Mesodermal cell (in vitro differentiated cells): ENCODE data around the gene OR6M1.

Source experiments
- H3K27ac ChIP-seq: 2 replicates; pipeline ENCODE4 v1.7.0; 2013; ENCODE audit warnings: mild to moderate bottlenecking, low read depth, low read length, moderate library complexity; ENCODE audit not compliant: severe bottlenecking
- H3K36me3 ChIP-seq: 2 replicates; pipeline ENCODE4 v1.7.1; 2013; ENCODE audit warnings: mild to moderate bottlenecking, low read length, moderate library complexity; ENCODE audit not compliant: control insufficient read depth, insufficient read depth
- H3K4me1 ChIP-seq: one replicate; pipeline ENCODE4 v1.7.1; 2013; ENCODE audit warnings: mild to moderate bottlenecking, low read length; ENCODE audit not compliant: insufficient read depth, control insufficient read depth, poor library complexity, severe bottlenecking
- H3K4me3 ChIP-seq: 2 replicates; pipeline ENCODE4 v1.7.0; 2013; ENCODE audit warnings: low read length, control low read depth, mild to moderate bottlenecking; ENCODE audit not compliant: insufficient read depth, poor library complexity, severe bottlenecking; ENCODE audit errors: extremely low read depth
- H3K9me3 ChIP-seq: 2 replicates; pipeline ENCODE4 v1.7.1; 2013; ENCODE audit warnings: mild to moderate bottlenecking, low read length, moderate library complexity; ENCODE audit not compliant: control insufficient read depth
- WGBS, 2 experiments: methylation state at CpG; one replicate each; pipeline ENCODE4 v1.1.5; 2013; ENCODE audit warnings: missing lambda C conversion rate in 2 of 2; ENCODE audit not compliant: insufficient coverage in 2 of 2; 5-methylcytosine and 5-hydroxymethylcytosine counted together

Gene OR6M1

DNA sequence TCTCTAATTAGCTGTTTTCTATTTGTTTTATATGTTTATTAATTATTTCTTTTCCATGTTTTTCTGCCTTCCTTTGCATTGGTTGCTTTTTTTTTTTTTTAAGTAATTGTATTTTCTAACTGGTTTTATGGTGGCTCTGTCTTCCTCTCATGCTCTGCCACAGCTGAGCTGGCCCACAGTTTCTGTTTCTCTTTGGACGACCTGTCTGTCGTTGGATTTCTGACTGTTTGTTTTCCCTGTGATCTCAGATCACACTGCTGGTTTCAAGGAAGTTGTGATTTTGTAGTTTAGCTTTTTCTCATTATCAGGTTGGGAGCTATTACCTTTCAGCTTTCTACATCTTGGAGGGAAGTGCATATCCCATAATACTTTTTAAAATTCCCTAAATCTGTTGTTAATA is 15.9 kb upstream of the OR6M1 start:
- no peaks in the 10 kb centered on the region for H3K4me1 ChIP-seq
- no peak overlapping the region for H3K4me3 ChIP-seq
- no peaks in the 10 kb centered on the region for H3K36me3 ChIP-seq
- H3K9me3 ChIP-seq: no peaks in the 10 kb centered on the region
- WGBS, 2 experiments: 60% methylated on average over 1 of the region's 2 CpGs; no CpG with 5 or more reads in 1 of the 2 experiments
- H3K27ac ChIP-seq: peak overlapping the region; percentile 70

GRCh38 chr11:123815122-123815521 is 9.0 kb upstream of the OR6M1 start:
- Histone ChIP-seq H3K9me3 (no peaks in the 10 kb centered on the region), H3K4me1 (no peaks in the 10 kb centered on the region), H3K36me3 (no peaks in the 10 kb centered on the region), H3K27ac (no peak overlapping the region), H3K4me3 (no peak overlapping the region)
- 100% methylated on average over 1 of the region's 5 CpGs; no CpG with 5 or more reads in 1 of the 2 experiments for WGBS, 2 experiments

DNA sequence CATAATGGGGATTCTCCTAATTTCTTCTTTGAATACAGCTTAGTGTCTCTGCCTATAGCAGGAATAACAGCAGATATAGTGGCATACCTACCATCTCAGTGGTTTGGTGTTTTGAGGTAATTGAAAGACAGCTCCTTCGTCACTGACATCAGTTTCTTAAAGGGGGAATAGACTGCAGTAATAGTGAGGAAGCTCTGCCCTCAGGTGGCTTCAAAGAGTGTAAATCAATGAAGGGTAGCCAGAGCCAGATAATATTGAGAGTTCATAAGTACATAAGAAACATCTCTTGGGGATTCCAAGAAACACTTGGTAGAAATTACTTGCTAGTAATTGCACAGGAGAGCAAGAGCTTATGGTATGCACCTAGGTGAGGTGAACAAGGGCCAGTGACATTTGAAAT is 4.4 kb downstream of the OR6M1 start:
- WGBS, 2 experiments: 0% methylated on average over 1 of the region's 1 CpG; no CpG with 5 or more reads in 1 of the 2 experiments
- Histone ChIP-seq H3K4me1 (peaks cover 5% of the 10 kb centered on the region), H3K4me3 (no peak overlapping the region), H3K36me3 (no peaks in the 10 kb centered on the region), H3K27ac (no peak overlapping the region), H3K9me3 (no peaks in the 10 kb centered on the region)

DNA sequence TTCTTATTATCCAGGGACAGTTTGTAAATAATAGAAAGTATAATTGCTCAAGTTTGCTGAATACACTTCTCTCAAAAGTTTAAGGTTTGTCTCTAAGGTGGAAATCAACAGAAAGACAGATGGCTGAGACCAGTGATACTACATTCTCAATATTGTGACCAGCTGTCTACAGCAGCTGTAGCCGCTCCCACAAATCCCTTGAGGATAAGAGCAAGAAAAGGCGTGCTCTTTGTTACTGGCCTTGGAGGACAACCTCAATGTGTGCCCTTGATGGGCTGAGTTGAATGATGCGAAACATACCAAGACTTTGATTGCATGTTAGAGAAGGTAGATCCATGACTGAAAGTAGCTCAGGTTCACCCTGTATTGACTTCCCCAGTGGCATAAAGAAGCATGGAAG is 6.1 kb downstream of the OR6M1 start:
- WGBS, 2 experiments: 91 to 100% methylated on average over 3 of the region's 3 CpGs
- H3K4me1 ChIP-seq: peaks cover 5% of the 10 kb centered on the region
- H3K9me3 ChIP-seq: no peaks in the 10 kb centered on the region
- no peak overlapping the region for H3K4me3 ChIP-seq
- no peak overlapping the region for H3K27ac ChIP-seq
- H3K36me3 ChIP-seq: no peaks in the 10 kb centered on the region

DNA sequence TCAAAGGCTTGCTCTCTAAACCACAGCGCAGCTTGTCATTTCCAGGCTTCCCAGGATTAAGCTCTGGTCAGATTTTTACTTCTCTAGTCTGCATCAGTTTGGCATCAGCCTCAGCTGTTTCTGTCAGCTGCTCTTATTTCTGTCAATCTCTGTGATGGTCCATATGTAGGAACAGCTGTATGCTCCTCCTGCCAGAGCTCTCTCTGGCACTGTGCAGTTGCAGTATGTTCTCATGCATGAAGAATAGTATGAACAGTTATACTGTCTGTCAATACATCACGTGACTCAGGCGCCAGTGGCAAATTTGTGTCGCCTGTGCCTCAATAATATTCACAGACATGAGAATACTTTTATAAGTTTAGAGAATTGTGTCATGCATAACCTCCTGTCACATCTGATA is 6.7 kb downstream of the OR6M1 start:
- H3K27ac ChIP-seq: no peak overlapping the region
- H3K9me3 ChIP-seq: no peaks in the 10 kb centered on the region
- H3K4me1 ChIP-seq: no peaks in the 10 kb centered on the region
- H3K4me3 ChIP-seq: no peak overlapping the region
- WGBS, 2 experiments: 90 to 100% methylated on average over 1 of the region's 4 CpGs
- no peaks in the 10 kb centered on the region for H3K36me3 ChIP-seq

- Histone ChIP-seq H3K27ac (no peak overlapping the region), H3K4me3 (no peak overlapping the region), H3K36me3 (no peaks in the 10 kb centered on the region), H3K9me3 (no peaks in the 10 kb centered on the region), H3K4me1 (no peaks in the 10 kb centered on the region)
- WGBS, 2 experiments: 80 to 82% methylated on average over 1 to 2 of the region's 5 CpGs
These were observed 7.5 kb downstream of the OR6M1 start for GRCh38 chr11:123798513-123799252.

DNA sequence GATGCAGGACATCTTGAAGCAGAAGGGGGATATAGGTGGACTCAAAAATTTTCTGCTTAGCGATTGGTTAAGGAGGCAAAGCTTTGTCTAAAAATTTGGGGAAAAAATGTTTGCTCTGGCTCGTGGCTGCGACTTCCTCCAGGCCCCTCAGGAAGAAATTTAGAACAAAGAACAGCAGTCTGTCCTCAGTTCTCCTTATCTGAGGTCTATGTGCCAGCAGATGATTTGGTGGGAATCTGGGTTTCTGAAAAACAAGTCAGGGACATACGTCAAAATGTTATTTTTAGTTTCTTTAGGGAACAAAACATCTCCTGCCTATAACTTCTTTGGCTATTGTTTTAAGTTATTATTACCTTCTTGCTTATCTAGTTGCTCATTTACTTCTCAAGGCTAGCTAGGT is 8.1 kb downstream of the OR6M1 start:
- no peaks in the 10 kb centered on the region for H3K9me3 ChIP-seq
- no peaks in the 10 kb centered on the region for H3K36me3 ChIP-seq
- H3K27ac ChIP-seq: no peak overlapping the region
- H3K4me1 ChIP-seq: no peaks in the 10 kb centered on the region
- H3K4me3 ChIP-seq: no peak overlapping the region
- WGBS, 2 experiments: 80 to 81% methylated on average over 1 to 3 of the region's 4 CpGs

DNA sequence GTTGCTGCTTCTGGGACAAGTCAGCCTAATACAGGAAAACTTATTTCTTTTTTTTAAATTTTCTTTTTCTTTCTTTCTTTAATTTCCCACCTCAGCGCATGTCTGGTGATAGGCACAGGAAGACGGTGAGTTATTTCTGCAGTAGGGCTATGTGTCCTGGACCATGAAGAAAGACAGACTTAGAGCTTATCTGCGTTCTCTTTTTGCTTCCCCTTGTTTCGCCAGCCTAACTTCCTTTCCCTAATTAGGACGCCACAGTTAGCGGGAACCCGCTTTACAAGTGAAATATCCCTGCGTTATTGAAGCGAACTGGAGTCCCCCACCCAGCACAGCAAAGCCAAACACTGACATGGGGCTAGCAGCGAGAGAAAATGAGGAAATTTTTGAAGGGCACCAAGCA is 8.6 kb downstream of the OR6M1 start:
- 95 to 100% methylated on average over 2 to 8 of the region's 10 CpGs for WGBS, 2 experiments
- Histone ChIP-seq H3K4me3 (no peak overlapping the region), H3K4me1 (no peaks in the 10 kb centered on the region), H3K36me3 (no peaks in the 10 kb centered on the region), H3K27ac (no peak overlapping the region), H3K9me3 (no peaks in the 10 kb centered on the region)

GRCh38 chr11:123797114-123797513 is 9.0 kb downstream of the OR6M1 start:
- no peak overlapping the region for H3K27ac ChIP-seq
- H3K4me1 ChIP-seq: no peaks in the 10 kb centered on the region
- no peak overlapping the region for H3K4me3 ChIP-seq
- H3K36me3 ChIP-seq: no peaks in the 10 kb centered on the region
- 88 to 96% methylated on average over 3 of the region's 4 CpGs for WGBS, 2 experiments
- no peaks in the 10 kb centered on the region for H3K9me3 ChIP-seq

DNA sequence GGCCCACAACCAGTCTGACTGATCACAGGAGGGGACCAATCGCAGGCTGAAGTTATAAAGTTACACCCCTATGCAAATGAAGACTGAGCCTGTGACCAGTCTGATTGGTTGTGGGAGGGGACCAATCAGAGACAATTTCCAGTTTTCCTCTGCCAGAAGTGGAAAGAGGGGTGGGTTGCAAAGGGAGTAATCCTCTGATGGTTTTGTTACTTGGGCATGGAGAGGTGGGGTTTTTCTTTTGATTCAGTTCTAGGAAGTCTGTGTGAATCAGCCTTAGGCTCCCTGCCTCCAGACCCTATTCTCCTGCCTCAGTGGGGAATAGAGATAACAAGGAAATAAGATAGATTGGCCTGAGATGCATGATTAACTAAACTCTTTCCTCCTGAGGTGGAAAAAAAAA is 9.9 kb downstream of the OR6M1 start:
- Histone ChIP-seq H3K27ac (no peak overlapping the region), H3K36me3 (no peaks in the 10 kb centered on the region), H3K9me3 (no peaks in the 10 kb centered on the region), H3K4me3 (no peak overlapping the region), H3K4me1 (no peaks in the 10 kb centered on the region)
- WGBS, 2 experiments: 89% methylated on average over 1 of the region's 1 CpG; no CpG with 5 or more reads in 1 of the 2 experiments

GRCh38 chr11:123783536-123783935 is 22.6 kb downstream of the OR6M1 start:
- WGBS, 2 experiments: no CpG with 5 or more reads among the region's 1 CpG
- no peaks in the 10 kb centered on the region for H3K9me3 ChIP-seq
- H3K36me3 ChIP-seq: no peaks in the 10 kb centered on the region
- H3K27ac ChIP-seq: no peak overlapping the region
- H3K4me1 ChIP-seq: no peaks in the 10 kb centered on the region
- no peak overlapping the region for H3K4me3 ChIP-seq
